Testis (tissue), 3 donors: ENCODE data around the gene PTPRN2. TPM values are rescaled to one million over a fixed set of nuclear protein-coding genes. Genes with fewer than 3 reads are reported as not detected.

Source experiments
- DNase-seq: peaks from one replicate; pipeline ENCODE4 v3.0.0-alpha.2; 2019
- H3K27ac ChIP-seq, 2 donors: fragments of 200-600 bp; sonication (generic); one replicate each; pipeline ENCODE4 v1.5.1; 2019
- H3K27me3 ChIP-seq: fragments of 200-600 bp; sonication (generic); one replicate; pipeline ENCODE4 v1.5.1; 2019
- H3K36me3 ChIP-seq: fragments of 200-600 bp; sonication (generic); one replicate; pipeline ENCODE4 v1.5.1; 2017; ENCODE audit warnings: low read depth; ENCODE audit errors: missing control alignments
- H3K4me1 ChIP-seq: fragments of 200-600 bp; sonication (generic); one replicate; pipeline ENCODE4 v1.5.1; 2019
- H3K4me3 ChIP-seq, 2 donors: fragments of 200-600 bp; sonication (generic); one replicate each; pipeline ENCODE4 v1.5.1; 2017 to 2019
- H3K9me3 ChIP-seq: fragments of 200-600 bp; sonication (generic); one replicate; pipeline ENCODE4 v1.5.1; 2017
- POLR2A ChIP-seq: fragments of 450-650 bp; IDR thresholded peaks from one replicate; pipeline ENCODE4 v1.6.1; 2017; ENCODE audit warnings: antibody characterized with exemption, mild to moderate bottlenecking, moderate library complexity
- WGBS, 2 donors: methylation state at CpG; one replicate each; pipeline ENCODE4 v1.1.5; 2018; 5-methylcytosine and 5-hydroxymethylcytosine counted together
- intact Hi-C: fragments of 100-400 bp; cut with DNase I; formaldehyde crosslinking; loops from one replicate; pipeline ENCODE4 v1.15.1; 2023; ENCODE audit warnings: low total_unique reads
- polyA plus RNA-seq: library from polyadenylated mRNA; stranded (reverse); fragments of 350-450 nt; fragmentation: Illumina TruSeq; extraction: RNeasy Lipid Tissue Mini Kit (QIAGEN cat#74804); gene quantifications from one replicate; pipeline ENCODE4 v1.2.3, GENCODE V29; 2014; ENCODE audit warnings: low read depth, low replicate concordance; ENCODE audit not compliant: insufficient read depth
- total RNA-seq, 2 donors: library from RNA; depleted of rRNA; stranded (reverse); fragments of >200 nt; gene quantifications; one replicate each; pipeline ENCODE4 v1.2.3, GENCODE V29; 2016
- TF ChIP-seq, protein P1 (sequence below), 3 experiments: fragments of 450-650 bp in 2 of 3; fragments of 200-600 bp in 1 of 3; sonication (generic) in 1 of 3; IDR thresholded peaks; one replicate each; pipeline ENCODE4 v1.5.1; 2016 to 2019; ENCODE audit warnings: antibody characterized with exemption in 3 of 3, mild to moderate bottlenecking in 2 of 3, moderate library complexity in 1 of 3

Gene PTPRN2
- total and polyA plus RNA-seq, 3 donors from 2014 or later: 9.3 to 10.8 (median 9.8) TPM

DNA sequence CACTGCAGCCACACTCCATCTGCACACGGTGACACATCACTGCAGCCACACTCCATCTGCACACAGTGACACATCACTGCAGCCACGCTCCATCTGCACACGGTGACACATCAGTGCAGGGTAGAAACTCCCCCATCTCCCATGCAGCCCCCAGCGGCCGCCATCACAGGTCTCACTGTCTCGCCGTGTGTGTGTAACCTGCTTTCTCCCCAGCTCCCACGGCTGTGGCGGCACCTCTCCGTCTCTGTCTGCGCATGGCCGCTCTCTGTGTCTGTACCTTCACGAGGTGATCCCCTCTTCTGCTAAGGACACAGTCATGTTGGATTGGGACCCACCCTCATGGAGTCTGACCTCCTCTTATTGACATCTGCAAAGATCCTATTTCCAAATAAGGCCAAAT is 527.4 kb downstream of the PTPRN2 start:
- no peak overlapping the region for H3K4me3 ChIP-seq
- no peaks in the 10 kb centered on the region for H3K9me3 ChIP-seq
- no peak overlapping the region for H3K27ac ChIP-seq
- no peaks in the 10 kb centered on the region for H3K27me3 ChIP-seq
- no peaks in the 10 kb centered on the region for H3K36me3 ChIP-seq
- intact Hi-C loops: no loop called here
- no peak for DNase-seq
- 92 to 95% methylated on average over 10 to 12 of the region's 13 CpGs for WGBS, 2 donors
- no peaks in the 10 kb centered on the region for H3K4me1 ChIP-seq
- no peak for TF ChIP-seq POLR2A
- TF ChIP-seq, protein P1, sequence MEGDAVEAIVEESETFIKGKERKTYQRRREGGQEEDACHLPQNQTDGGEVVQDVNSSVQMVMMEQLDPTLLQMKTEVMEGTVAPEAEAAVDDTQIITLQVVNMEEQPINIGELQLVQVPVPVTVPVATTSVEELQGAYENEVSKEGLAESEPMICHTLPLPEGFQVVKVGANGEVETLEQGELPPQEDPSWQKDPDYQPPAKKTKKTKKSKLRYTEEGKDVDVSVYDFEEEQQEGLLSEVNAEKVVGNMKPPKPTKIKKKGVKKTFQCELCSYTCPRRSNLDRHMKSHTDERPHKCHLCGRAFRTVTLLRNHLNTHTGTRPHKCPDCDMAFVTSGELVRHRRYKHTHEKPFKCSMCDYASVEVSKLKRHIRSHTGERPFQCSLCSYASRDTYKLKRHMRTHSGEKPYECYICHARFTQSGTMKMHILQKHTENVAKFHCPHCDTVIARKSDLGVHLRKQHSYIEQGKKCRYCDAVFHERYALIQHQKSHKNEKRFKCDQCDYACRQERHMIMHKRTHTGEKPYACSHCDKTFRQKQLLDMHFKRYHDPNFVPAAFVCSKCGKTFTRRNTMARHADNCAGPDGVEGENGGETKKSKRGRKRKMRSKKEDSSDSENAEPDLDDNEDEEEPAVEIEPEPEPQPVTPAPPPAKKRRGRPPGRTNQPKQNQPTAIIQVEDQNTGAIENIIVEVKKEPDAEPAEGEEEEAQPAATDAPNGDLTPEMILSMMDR (IDR thresholded peaks at IDR 0.05): no peak

DNA sequence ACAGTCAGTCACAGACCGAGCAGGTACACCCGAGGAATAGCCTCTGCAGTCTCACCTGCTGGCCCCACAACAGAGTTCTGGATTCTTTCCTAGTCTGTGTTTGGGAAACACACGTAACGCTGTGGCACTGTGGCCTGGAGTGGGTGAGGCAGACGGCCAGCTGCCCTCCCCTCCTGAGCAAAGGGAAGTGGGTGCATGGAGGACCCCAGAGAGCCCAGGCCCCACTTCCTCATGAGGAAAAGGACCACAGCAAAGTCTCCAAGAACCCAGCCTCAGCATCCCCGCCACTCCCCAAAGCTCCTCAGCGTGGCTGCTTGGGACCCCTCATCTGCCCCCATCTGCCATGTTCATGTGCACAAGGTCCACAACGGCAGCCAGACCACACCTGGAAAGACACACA is 530.2 kb downstream of the PTPRN2 start:
- Histone ChIP-seq H3K36me3 (no peaks in the 10 kb centered on the region), H3K4me3 (no peak overlapping the region), H3K27ac (no peak overlapping the region), H3K9me3 (no peaks in the 10 kb centered on the region), H3K27me3 (no peaks in the 10 kb centered on the region), H3K4me1 (no peaks in the 10 kb centered on the region)
- TF ChIP-seq, protein P1 (IDR thresholded peaks at IDR 0.05): no peak
- no peak for TF ChIP-seq POLR2A
- DNase-seq: no peak
- 89 to 94% methylated on average over 8 of the region's 8 CpGs for WGBS, 2 donors
- intact Hi-C loops: no loop called here

DNA sequence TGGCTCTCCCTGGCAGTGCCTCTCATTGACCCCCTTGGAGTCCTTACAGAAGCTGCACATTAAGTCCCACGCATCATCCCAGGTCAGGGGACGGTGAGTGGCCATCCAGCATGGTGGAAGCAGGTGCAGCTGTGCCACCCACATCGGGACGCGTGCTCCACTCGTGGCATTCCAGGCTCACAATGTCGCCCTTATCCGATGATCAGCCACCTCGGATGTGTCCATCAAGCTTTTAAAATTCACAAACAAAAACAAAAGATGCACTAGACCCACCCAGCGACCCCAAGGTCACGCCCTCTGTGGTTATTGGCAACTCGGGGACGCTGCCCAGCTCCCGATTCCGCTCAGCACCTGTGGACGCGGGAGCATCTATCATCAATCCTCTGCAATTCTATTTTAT is 530.9 kb downstream of the PTPRN2 start:
- H3K4me3 ChIP-seq: no peak overlapping the region
- H3K4me1 ChIP-seq: no peaks in the 10 kb centered on the region
- intact Hi-C loops: no loop called here
- H3K27me3 ChIP-seq: no peaks in the 10 kb centered on the region
- H3K27ac ChIP-seq: no peak overlapping the region
- WGBS, 2 donors: 88 to 90% methylated on average over 17 of the region's 17 CpGs
- H3K9me3 ChIP-seq: no peaks in the 10 kb centered on the region
- no peak for DNase-seq
- no peaks in the 10 kb centered on the region for H3K36me3 ChIP-seq
- no peak for TF ChIP-seq POLR2A
- TF ChIP-seq, protein P1 (IDR thresholded peaks at IDR 0.05): no peak

DNA sequence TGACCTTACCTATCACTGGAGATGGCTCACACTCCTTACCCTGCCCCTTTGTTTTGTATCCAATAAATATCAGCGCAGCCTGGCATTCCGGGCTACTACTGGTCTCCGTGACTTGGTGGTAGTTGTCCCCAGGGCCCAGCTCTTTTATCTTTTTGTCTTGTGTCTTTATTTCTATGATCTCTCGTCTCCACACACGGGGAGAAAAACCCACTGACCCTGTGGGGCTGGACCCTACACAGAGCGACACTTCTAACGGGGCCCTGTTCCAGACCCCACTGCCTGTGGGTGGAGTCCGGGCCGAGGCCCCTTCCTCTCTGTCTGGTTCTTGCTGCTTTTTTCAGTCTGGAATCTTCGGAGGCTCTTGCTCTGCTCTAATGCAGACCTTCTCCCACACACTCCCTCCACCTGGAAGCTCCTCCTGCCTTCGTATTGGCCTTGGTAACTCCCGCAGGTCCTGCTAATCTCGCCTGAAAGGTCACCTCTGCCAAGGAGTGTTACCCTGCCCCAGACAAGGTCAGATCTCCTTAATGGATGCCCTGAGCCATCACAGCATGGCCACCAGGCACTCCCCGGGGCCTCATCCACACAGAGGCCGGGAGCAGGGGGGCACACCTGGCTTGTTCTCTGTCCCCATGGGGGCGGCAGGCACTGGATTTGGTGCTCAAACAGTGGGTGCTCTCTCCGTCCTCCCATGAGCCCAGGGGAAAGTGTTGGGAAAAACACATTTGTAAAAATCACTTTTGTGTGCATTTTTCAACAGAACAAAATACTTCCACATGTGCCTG is 531.7 kb downstream of the PTPRN2 start:
- no peaks in the 10 kb centered on the region for H3K9me3 ChIP-seq
- intact Hi-C loops: no loop called here

More for the DNA sequence above, 531.7 kb downstream of the PTPRN2 start:
- no peak for TF ChIP-seq POLR2A
- TF ChIP-seq, protein P1 (IDR thresholded peaks at IDR 0.05): no peak
- no peaks in the 10 kb centered on the region for H3K36me3 ChIP-seq
- H3K27ac ChIP-seq: no peak overlapping the region
- H3K4me1 ChIP-seq: no peaks in the 10 kb centered on the region
- DNase-seq: no peak
- 70 to 85% methylated on average over 14 to 17 of the region's 17 CpGs for WGBS, 2 donors
- H3K27me3 ChIP-seq: no peaks in the 10 kb centered on the region
- no peak overlapping the region for H3K4me3 ChIP-seq
